ENCODE measurements around the gene STX18. TPM values are rescaled to one million over a fixed set of nuclear protein-coding genes. Genes with fewer than 3 reads are reported as not detected.

Gene STX18
- total RNA-seq: 10 to 100 TPM; 15.4 to 48.3 (median 22.6) TPM

DNA sequence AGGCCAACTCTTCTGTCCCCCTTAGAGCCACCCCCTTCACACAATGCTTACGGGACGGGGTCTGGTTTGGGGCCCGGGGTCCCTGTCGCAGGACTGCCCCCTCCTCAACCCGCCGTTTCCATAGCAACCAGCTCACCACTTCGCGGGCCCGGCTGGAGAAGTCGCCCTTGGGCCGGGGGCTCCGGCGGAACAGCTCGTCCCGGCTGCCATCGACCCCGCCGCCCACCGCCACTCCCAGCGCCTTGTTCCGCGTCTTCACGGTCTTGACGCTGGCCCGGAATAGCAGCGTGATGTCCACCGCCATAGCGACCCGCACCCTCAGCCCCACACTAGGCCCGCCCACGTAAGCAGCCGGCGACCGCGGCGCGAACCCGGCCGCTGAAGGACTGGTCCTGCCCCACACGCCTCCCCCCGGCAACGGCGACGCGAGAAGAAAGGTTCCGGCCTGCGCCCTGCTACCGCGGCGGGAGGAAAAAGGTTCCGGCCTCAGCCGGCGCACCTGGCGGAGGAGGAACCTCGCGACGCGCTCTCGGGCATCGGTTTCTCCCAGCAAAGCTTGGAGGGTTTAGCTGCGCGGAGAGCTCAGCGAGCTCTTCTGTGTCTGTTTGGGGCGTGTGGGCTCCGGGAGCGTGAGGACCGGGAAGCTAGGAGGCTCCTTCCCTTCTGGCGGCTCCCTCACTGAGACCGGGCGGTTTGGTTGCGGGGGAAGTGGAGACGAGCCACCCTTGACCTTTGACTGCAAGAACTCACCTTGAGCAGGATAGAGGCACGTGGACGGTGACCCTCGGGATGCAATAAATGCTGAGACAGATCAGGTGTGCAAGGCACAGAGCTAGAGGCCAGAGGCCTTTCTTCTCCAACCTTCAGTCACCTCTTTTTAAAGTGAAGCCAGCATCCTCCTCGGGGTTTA lies at the start of gene STX18:
Gene STX18 (minus strand): TSS at position 388 of the 910 bp plus-strand sequence. CDS start 84 bp downstream, at position 304.
- WGBS, 10 experiments: 0 to 14% (median 0%) methylated on average over 3 to 14 of the region's 76 CpGs; no CpG with 5 or more reads in 3 of the 10 experiments
- in situ Hi-C loops (cut with MboI; ENCODE audit: low pct_unique_long_range_greater_than_20kb in 2 of 9, low sequenced_read_pairs in 9 of 9, unreplicated experiment in 9 of 9): no loop called here

GRCh38 chr4:4591071-4591470 lies 49.2 kb upstream of the STX18 start:
- WGBS, 10 experiments: 26 to 100% (median 72%) methylated on average over 1 to 4 of the region's 4 CpGs; no CpG with 5 or more reads in 2 of the 10 experiments
- ATAC-seq (replicated peaks in 6 of 8): no peak

More for the DNA sequence above, at the start of gene STX18:
- peak within 1 kb of the TSS; percentile 77 to 99 (median 98) for H3K4me3 ChIP-seq
- peak; percentile 91 to 98 (median 94) for ATAC-seq (replicated peaks in 6 of 8)
- H3K27ac ChIP-seq: peak within 1 kb of the TSS; percentile 78 to 89
- H3K4me1 ChIP-seq (replicated peaks in 1 of 2): peaks cover 12 to 19% of the 10 kb centered on the region in 2 donors

GRCh38 chr4:4590546-4590945 lies 48.7 kb upstream of the STX18 start:
- 12 to 89% (median 72%) methylated on average over 1 to 6 of the region's 7 CpGs; no CpG with 5 or more reads in 4 of the 10 experiments for WGBS, 10 experiments
- Histone ChIP-seq H3K4me3 (no peak overlapping the region), H3K4me1 (replicated peaks in 1 of 2) (peaks cover 0 to 2% of the 10 kb centered on the region in 2 donors), H3K27ac (no peak overlapping the region)
- in situ Hi-C loops (cut with MboI; ENCODE audit: low pct_unique_long_range_greater_than_20kb in 2 of 9, low sequenced_read_pairs in 9 of 9, unreplicated experiment in 9 of 9): no loop called here
- no peak for ATAC-seq (replicated peaks in 6 of 8)

More at GRCh38 chr4:4591071-4591470, 49.2 kb upstream of the STX18 start:
- H3K4me1 ChIP-seq (replicated peaks in 1 of 2): peaks cover 0 to 2% of the 10 kb centered on the region in 2 donors
- no peak overlapping the region for H3K27ac ChIP-seq
- H3K4me3 ChIP-seq: no peak overlapping the region
- in situ Hi-C loops (cut with MboI; ENCODE audit: low pct_unique_long_range_greater_than_20kb in 2 of 9, low sequenced_read_pairs in 9 of 9, unreplicated experiment in 9 of 9): no loop called here

- WGBS, 10 experiments: 0 to 100% (median 79%) methylated on average over 1 to 3 of the region's 3 CpGs; no CpG with 5 or more reads in 1 of the 10 experiments
- ATAC-seq (replicated peaks in 6 of 8): no peak
- in situ Hi-C loops (cut with MboI; ENCODE audit: low pct_unique_long_range_greater_than_20kb in 2 of 9, low sequenced_read_pairs in 9 of 9, unreplicated experiment in 9 of 9): no loop called here
- peaks cover 5 to 8% of the 10 kb centered on the region in 2 donors for H3K4me1 ChIP-seq (replicated peaks in 1 of 2)
- no peak overlapping the region for H3K4me3 ChIP-seq
- no peak overlapping the region for H3K27ac ChIP-seq
These were observed 43.3 kb upstream of the STX18 start for GRCh38 chr4:4585012-4585670.

- Histone ChIP-seq H3K4me3 (no peak overlapping the region), H3K27ac (no peak overlapping the region), H3K4me1 (replicated peaks in 1 of 2) (peaks cover 14 to 22% of the 10 kb centered on the region in 2 donors)
- WGBS, 10 experiments: 80 to 100% (median 93%) methylated on average over 1 to 4 of the region's 4 CpGs
- ATAC-seq (replicated peaks in 6 of 8): no peak
- in situ Hi-C loops (cut with MboI; ENCODE audit: low pct_unique_long_range_greater_than_20kb in 2 of 9, low sequenced_read_pairs in 9 of 9, unreplicated experiment in 9 of 9): no loop called here
These were observed 41.8 kb upstream of the STX18 start for GRCh38 chr4:4583606-4584005.

GRCh38 chr4:4582653-4583052 lies 40.8 kb upstream of the STX18 start:
- no peak overlapping the region for H3K4me3 ChIP-seq
- in situ Hi-C loops (cut with MboI; ENCODE audit: low pct_unique_long_range_greater_than_20kb in 2 of 9, low sequenced_read_pairs in 9 of 9, unreplicated experiment in 9 of 9): no loop called here
- 20 to 100% (median 87%) methylated on average over 1 to 7 of the region's 7 CpGs; no CpG with 5 or more reads in 1 of the 10 experiments for WGBS, 10 experiments
- no peak overlapping the region for H3K27ac ChIP-seq
- peak in 2 of 8 experiments; percentile 37 to 41 for ATAC-seq (replicated peaks in 6 of 8)
- peaks cover 15 to 23% of the 10 kb centered on the region in 2 donors for H3K4me1 ChIP-seq (replicated peaks in 1 of 2)

- H3K4me1 ChIP-seq (replicated peaks in 1 of 2): peaks cover 15 to 23% of the 10 kb centered on the region in 2 donors
- H3K27ac ChIP-seq: no peak overlapping the region
- 79 to 100% (median 90%) methylated on average over 1 to 2 of the region's 2 CpGs; no CpG with 5 or more reads in 2 of the 10 experiments for WGBS, 10 experiments
- H3K4me3 ChIP-seq: no peak overlapping the region
- in situ Hi-C loops (cut with MboI; ENCODE audit: low pct_unique_long_range_greater_than_20kb in 2 of 9, low sequenced_read_pairs in 9 of 9, unreplicated experiment in 9 of 9): no loop called here
- ATAC-seq (replicated peaks in 6 of 8): no peak
These were observed 38.6 kb upstream of the STX18 start for GRCh38 chr4:4580494-4580893.

DNA sequence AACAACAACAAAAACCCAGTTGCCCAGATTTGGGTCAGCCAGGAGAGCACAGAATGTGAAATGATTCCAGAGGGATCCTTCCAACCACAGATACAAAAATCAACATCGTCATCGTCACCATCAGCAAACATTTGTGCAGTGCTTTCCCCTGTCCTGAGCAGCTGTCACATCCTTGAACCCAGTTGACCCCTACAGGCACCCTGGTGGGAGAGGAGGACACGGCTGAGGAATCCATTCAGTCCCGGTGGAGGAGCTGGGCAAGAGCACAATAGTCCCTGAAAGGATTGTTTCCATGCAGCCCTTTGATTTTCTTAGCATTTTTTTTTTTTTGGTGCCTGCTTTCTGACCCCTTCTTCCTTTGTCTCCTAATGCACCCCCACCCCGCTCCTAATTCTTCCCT lies 37.1 kb upstream of the STX18 start:
- H3K27ac ChIP-seq: no peak overlapping the region
- in situ Hi-C loops (cut with MboI; ENCODE audit: low pct_unique_long_range_greater_than_20kb in 2 of 9, low sequenced_read_pairs in 9 of 9, unreplicated experiment in 9 of 9): no loop called here
- WGBS, 10 experiments: 0 to 60% (median 17%) methylated on average over 1 to 3 of the region's 5 CpGs; no CpG with 5 or more reads in 6 of the 10 experiments
- no peak for ATAC-seq (replicated peaks in 6 of 8)
- no peak overlapping the region for H3K4me3 ChIP-seq
- H3K4me1 ChIP-seq (replicated peaks in 1 of 2): peaks cover 15 to 23% of the 10 kb centered on the region in 2 donors

DNA sequence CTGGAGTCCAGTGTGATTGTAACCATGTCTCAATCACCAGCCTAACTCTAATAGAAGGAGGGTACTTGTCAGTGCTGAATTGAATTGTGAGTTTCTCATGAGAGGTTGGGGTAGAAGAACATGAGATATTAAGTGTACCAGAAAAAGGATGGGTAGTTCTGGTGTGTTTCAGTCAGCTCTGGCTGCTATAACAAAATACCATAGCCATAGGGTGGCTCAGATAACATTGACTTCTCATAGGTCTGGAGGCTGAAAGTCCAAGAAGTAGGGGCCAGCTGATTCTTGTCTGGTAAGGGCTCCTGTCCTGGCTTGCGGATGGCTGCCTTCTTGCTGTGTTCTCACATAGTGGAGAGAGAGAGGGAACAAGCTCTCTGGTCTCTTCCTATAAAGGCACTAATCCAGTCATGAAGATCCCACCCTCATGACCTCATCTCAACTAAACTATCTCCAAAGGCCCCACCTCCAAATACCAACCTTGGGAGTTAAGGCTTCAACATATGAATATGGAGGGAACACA lies 35.6 kb upstream of the STX18 start:
- Histone ChIP-seq H3K27ac (no peak overlapping the region), H3K4me1 (replicated peaks in 1 of 2) (peaks cover 12 to 18% of the 10 kb centered on the region in 2 donors), H3K4me3 (no peak overlapping the region)
- in situ Hi-C loops (cut with MboI; ENCODE audit: low pct_unique_long_range_greater_than_20kb in 2 of 9, low sequenced_read_pairs in 9 of 9, unreplicated experiment in 9 of 9): no loop called here
- 86 to 100% methylated on average over 1 of the region's 1 CpG; no CpG with 5 or more reads in 8 of the 10 experiments for WGBS, 10 experiments
- ATAC-seq (replicated peaks in 6 of 8): peak in 1 of 8 experiments; percentile 14

DNA sequence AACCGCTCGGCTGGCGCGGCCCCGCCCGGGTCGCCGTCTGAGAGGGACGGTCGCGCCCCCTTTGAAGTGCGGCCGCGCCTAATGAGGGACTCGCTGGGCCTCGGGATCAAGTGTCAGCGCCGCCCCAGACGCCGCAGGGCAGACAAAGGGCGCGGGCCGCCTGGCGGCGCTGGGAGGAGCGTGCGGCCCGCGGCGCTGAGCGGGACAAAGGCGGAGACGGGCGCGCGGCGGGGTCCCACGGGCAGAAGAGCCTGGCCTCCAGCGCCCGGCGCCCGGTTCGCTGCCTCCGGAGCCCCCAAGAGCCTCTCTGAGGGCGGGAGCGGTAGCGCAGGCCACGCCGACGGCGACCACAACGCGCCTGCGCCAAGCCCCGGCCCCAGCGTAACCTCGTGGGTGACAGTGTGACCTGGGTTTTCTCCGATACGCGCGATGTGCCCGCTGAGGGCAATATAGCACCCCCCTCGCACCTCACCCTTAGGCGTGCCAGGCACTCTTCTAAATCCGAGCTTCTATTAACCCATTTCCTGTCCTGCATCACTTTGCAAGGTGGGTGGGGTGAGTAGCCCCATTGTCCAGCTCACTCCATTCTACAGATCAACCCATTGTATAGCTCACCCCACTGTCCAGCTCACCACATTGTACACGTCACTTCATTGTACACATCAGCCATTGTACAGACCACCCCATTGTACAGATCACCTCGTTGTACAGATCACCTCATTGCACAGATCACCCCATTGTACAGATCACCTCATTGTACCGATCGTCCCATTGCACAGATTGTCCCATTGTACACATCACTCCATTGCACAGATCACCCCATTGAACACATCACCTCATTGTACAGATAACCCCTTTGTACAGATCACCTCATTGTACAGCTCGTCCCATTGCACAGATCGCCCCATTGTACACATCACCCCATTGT lies 33.7 kb upstream of the STX18 start:
- H3K27ac ChIP-seq: peak overlapping the region in 1 of 2 donors; percentile 25
- in situ Hi-C loops (cut with MboI; ENCODE audit: low pct_unique_long_range_greater_than_20kb in 2 of 9, low sequenced_read_pairs in 9 of 9, unreplicated experiment in 9 of 9): no loop called here
- peaks cover 11 to 15% of the 10 kb centered on the region in 2 donors for H3K4me1 ChIP-seq (replicated peaks in 1 of 2)
- H3K4me3 ChIP-seq: peak overlapping the region; percentile 26 to 44 (median 29)
- 5 to 100% (median 92%) methylated on average over 2 to 25 of the region's 71 CpGs; no CpG with 5 or more reads in 1 of the 10 experiments for WGBS, 10 experiments
- peak; percentile 88 to 94 (median 92) for ATAC-seq (replicated peaks in 6 of 8)

GRCh38 chr4:4574792-4575191 lies 32.9 kb upstream of the STX18 start:
- Histone ChIP-seq H3K27ac (no peak overlapping the region), H3K4me1 (replicated peaks in 1 of 2) (peaks cover 11 to 13% of the 10 kb centered on the region in 2 donors), H3K4me3 (peak overlapping the region; percentile 26 to 44 (median 29))
- peak; percentile 15 to 50 (median 40) for ATAC-seq (replicated peaks in 6 of 8)
- 0 to 22% (median 16%) methylated on average over 1 to 5 of the region's 8 CpGs; no CpG with 5 or more reads in 6 of the 10 experiments for WGBS, 10 experiments
- in situ Hi-C loops (cut with MboI; ENCODE audit: low pct_unique_long_range_greater_than_20kb in 2 of 9, low sequenced_read_pairs in 9 of 9, unreplicated experiment in 9 of 9): no loop called here

- WGBS, 10 experiments: 80 to 100% (median 93%) methylated on average over 1 to 5 of the region's 5 CpGs; no CpG with 5 or more reads in 5 of the 10 experiments
- H3K4me1 ChIP-seq (replicated peaks in 1 of 2): peaks cover 6% of the 10 kb centered on the region in 2 donors
- in situ Hi-C loops (cut with MboI; ENCODE audit: low pct_unique_long_range_greater_than_20kb in 2 of 9, low sequenced_read_pairs in 9 of 9, unreplicated experiment in 9 of 9): no loop called here
- ATAC-seq (replicated peaks in 6 of 8): no peak
- no peak overlapping the region for H3K27ac ChIP-seq
- H3K4me3 ChIP-seq: no peak overlapping the region
These were observed 32.2 kb upstream of the STX18 start for GRCh38 chr4:4574052-4574451.
